Measurements from ENCODE around the gene MPI. TPM values are rescaled to one million over a fixed set of nuclear protein-coding genes. Genes with fewer than 3 reads are reported as not detected.

Gene MPI
- total RNA-seq, 1 experiment from 2014 or later = 30.8 TPM

DNA sequence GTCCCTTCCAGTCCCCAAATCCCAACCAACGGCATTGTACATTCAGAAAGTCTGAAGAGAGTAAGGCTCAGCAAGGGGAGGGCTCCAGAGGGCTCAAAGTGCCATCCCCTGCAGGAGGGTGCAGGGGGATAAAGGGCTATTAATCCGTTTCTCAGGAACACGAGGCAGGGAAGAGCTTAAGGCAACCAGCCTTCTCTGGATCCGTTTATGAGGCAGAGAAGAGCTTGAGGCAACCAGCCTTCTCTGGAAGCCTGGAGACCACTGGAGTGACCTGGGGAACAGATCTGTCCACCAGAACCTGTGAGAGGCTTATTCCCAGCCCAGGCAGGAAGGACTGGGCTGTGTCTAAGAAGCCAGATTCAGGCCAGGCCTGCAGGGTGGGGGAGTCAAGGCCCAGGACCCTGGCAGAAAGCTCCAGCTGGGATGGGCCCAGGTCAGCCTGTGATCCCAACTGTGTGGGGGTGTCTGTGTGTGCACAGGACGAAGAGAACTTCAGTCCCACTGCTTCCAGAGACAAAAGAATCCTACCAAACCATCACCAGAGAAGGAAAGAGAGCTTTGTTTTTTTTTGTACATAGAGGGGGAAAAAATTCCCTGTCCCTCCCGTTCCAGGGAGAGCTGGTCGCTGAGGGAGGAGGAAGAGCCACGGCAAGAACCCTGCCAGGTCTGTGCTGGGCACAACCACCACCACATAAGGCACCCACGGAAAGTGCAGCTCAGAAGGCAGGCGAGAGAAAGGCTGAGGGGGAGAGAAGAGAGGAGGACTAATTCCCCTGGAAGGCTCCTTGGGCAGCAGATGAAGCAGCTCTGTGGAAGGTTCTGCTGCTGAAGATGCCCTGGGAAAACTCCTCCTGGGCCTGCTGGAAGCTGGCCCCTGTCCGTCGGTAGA is 45.3 kb upstream of the MPI start:
- TF ChIP-seq, protein P1, sequence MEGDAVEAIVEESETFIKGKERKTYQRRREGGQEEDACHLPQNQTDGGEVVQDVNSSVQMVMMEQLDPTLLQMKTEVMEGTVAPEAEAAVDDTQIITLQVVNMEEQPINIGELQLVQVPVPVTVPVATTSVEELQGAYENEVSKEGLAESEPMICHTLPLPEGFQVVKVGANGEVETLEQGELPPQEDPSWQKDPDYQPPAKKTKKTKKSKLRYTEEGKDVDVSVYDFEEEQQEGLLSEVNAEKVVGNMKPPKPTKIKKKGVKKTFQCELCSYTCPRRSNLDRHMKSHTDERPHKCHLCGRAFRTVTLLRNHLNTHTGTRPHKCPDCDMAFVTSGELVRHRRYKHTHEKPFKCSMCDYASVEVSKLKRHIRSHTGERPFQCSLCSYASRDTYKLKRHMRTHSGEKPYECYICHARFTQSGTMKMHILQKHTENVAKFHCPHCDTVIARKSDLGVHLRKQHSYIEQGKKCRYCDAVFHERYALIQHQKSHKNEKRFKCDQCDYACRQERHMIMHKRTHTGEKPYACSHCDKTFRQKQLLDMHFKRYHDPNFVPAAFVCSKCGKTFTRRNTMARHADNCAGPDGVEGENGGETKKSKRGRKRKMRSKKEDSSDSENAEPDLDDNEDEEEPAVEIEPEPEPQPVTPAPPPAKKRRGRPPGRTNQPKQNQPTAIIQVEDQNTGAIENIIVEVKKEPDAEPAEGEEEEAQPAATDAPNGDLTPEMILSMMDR (IDR thresholded peaks at IDR 0.05; ENCODE audit: unreplicated experiment) = no peak
- H3K27ac Mint-ChIP-seq (ENCODE audit: low read depth, unreplicated experiment) = no peak overlapping the region
- H3K27me3 Mint-ChIP-seq (ENCODE audit: insufficient read depth, unreplicated experiment) = no peaks in the 10 kb centered on the region
- BruUV-seq (replicated peaks) = no TSS peak
- POLR2A ChIA-PET = interaction anchor here (0.6 to 2.6 kb wide), 5 partner anchors 25 to 74 kb away, joined by 3 to 18 read pairs (median 6); partner anchors contain the start of gene SCAMP2
- no peak overlapping the region for H3K4me3 Mint-ChIP-seq (ENCODE audit: unreplicated experiment)
- H3K36me3 Mint-ChIP-seq (ENCODE audit: insufficient read depth, unreplicated experiment) = peaks cover 38% of the 10 kb centered on the region
- CTCF ChIA-PET = interaction anchor here (1.1 to 1.5 kb wide), 2 partner anchors 25 to 106 kb away, joined by 5 to 7 read pairs; no protein-coding TSS in a partner anchor
- DNase-seq (ENCODE audit: unreplicated experiment) = no peak
- H3K9me3 Mint-ChIP-seq (ENCODE audit: unreplicated experiment) = no peaks in the 10 kb centered on the region
- intact Hi-C loops (cut with micrococcal nuclease) = no loop called here
- no peaks in the 10 kb centered on the region for H3K4me1 Mint-ChIP-seq (ENCODE audit: insufficient read depth, unreplicated experiment)

DNA sequence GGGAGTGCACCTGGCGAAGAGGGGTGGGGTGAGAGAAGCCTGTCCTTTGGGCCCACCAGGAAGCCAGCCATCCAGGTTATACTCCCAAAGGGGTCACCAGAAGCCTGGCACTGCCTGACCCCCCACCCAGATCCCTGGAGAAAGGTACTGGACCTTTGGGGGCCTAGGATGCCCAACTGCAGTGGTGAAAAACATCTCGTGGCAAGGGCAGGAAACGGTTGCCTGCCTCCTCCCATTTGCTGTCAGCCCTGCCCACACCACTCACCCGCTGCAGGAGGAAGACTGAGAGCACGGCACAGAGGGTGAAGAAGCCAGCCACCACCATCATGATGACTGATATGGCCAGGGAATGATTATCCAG is 44.7 kb upstream of the MPI start:
- Mint-ChIP-seq H3K4me3 (ENCODE audit: unreplicated experiment) (no peak overlapping the region), H3K27ac (ENCODE audit: low read depth, unreplicated experiment) (no peak overlapping the region), H3K27me3 (ENCODE audit: insufficient read depth, unreplicated experiment) (no peaks in the 10 kb centered on the region), H3K9me3 (ENCODE audit: unreplicated experiment) (no peaks in the 10 kb centered on the region), H3K4me1 (ENCODE audit: insufficient read depth, unreplicated experiment) (no peaks in the 10 kb centered on the region), H3K36me3 (ENCODE audit: insufficient read depth, unreplicated experiment) (peaks cover 40% of the 10 kb centered on the region)
- TF ChIP-seq, protein P1 (IDR thresholded peaks at IDR 0.05; ENCODE audit: unreplicated experiment) = no peak
- BruUV-seq (replicated peaks) = no TSS peak
- CTCF ChIA-PET = interaction anchor here (1.1 to 1.5 kb wide), 2 partner anchors 25 to 105 kb away, joined by 5 to 7 read pairs; no protein-coding TSS in a partner anchor
- intact Hi-C loops (cut with micrococcal nuclease) = no loop called here
- POLR2A ChIA-PET = interaction anchor here (0.6 to 1.2 kb wide), 3 partner anchors 25 to 74 kb away, joined by 3 to 6 read pairs (median 4); partner anchors contain the start of gene SCAMP2
- DNase-seq (ENCODE audit: unreplicated experiment) = no peak

DNA sequence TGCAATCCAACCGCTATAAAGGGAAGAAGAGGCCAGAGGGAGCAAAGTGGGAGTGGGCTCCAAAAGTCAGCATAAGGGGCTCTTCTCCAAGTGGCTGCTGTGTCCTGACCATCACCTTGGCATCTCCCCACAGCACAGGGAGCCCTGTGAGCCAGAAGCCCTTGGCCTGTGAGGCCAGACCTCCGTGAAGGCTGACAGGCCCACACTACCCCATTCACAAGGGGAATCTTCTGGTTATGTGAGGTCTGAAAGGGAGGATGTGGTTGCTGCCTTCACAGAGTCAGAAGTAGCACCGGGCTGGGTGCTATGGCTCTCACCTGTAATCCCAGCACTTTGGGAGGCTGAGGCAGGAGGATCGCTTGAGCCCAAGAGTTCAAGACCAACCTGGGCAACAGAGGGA is 44.3 kb upstream of the MPI start:
- CTCF ChIA-PET = interaction anchor here (1.3 kb wide), 1 partner anchor 56 kb away, joined by 7 read pairs; no protein-coding TSS in a partner anchor
- H3K9me3 Mint-ChIP-seq (ENCODE audit: unreplicated experiment) = no peaks in the 10 kb centered on the region
- no peak overlapping the region for H3K27ac Mint-ChIP-seq (ENCODE audit: low read depth, unreplicated experiment)
- TF ChIP-seq, protein P1 (IDR thresholded peaks at IDR 0.05; ENCODE audit: unreplicated experiment) = no peak
- peaks cover 37% of the 10 kb centered on the region for H3K36me3 Mint-ChIP-seq (ENCODE audit: insufficient read depth, unreplicated experiment)
- no peak overlapping the region for H3K4me3 Mint-ChIP-seq (ENCODE audit: unreplicated experiment)
- DNase-seq (ENCODE audit: unreplicated experiment) = no peak
- no peaks in the 10 kb centered on the region for H3K4me1 Mint-ChIP-seq (ENCODE audit: insufficient read depth, unreplicated experiment)
- no TSS peak for BruUV-seq (replicated peaks)
- intact Hi-C loops (cut with micrococcal nuclease) = no loop called here
- H3K27me3 Mint-ChIP-seq (ENCODE audit: insufficient read depth, unreplicated experiment) = no peaks in the 10 kb centered on the region
- POLR2A ChIA-PET = interaction anchor here (0.6 to 1.2 kb wide), 2 partner anchors 25 to 75 kb away, joined by 4 to 6 read pairs; no protein-coding TSS in a partner anchor

DNA sequence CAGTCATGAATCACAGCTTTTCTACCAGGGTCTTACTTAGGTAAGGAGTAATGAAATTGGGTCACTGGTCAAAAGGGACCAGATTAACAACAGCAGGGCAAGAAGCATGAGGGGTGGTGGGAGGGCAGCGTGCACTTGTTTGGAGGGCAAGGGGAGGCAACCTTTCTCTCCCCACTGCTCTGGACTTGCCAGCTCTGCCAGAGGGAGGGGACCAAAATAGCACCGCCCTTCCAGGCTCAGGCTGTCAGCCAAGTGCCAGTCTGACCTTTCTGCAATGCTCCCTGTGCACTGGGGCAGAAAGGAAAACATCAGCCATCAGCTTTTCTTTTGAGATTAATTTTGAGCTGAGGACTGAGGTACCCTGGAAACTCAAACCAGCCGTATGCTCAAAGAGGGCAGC is 42.4 kb upstream of the MPI start:
- peaks cover 49% of the 10 kb centered on the region for H3K36me3 Mint-ChIP-seq (ENCODE audit: insufficient read depth, unreplicated experiment)
- no peak overlapping the region for H3K27ac Mint-ChIP-seq (ENCODE audit: low read depth, unreplicated experiment)
- no peaks in the 10 kb centered on the region for H3K27me3 Mint-ChIP-seq (ENCODE audit: insufficient read depth, unreplicated experiment)
- POLR2A ChIA-PET = no interaction called here
- DNase-seq (ENCODE audit: unreplicated experiment) = no peak
- H3K4me1 Mint-ChIP-seq (ENCODE audit: insufficient read depth, unreplicated experiment) = no peaks in the 10 kb centered on the region
- TF ChIP-seq, protein P1 (IDR thresholded peaks at IDR 0.05; ENCODE audit: unreplicated experiment) = no peak
- CTCF ChIA-PET = interaction anchor here (0.6 to 1.9 kb wide), 4 partner anchors 28 to 77 kb away, joined by 3 to 8 read pairs (median 4); no protein-coding TSS in a partner anchor
- BruUV-seq (replicated peaks) = no TSS peak
- intact Hi-C loops (cut with micrococcal nuclease) = no loop called here
- H3K4me3 Mint-ChIP-seq (ENCODE audit: unreplicated experiment) = no peak overlapping the region
- no peaks in the 10 kb centered on the region for H3K9me3 Mint-ChIP-seq (ENCODE audit: unreplicated experiment)
